Type B pancreatic cell (in vitro differentiated cells): ENCODE results near the gene USP35. TPM values are rescaled to one million over a fixed set of nuclear protein-coding genes. Genes with fewer than 3 reads are reported as not detected.

Experiments used
- DNase-seq: peaks from one replicate; pipeline ENCODE4 v3.0.0; 2021; ENCODE audit warnings: mixed read lengths; ENCODE audit not compliant: unreplicated experiment; ENCODE audit errors: extremely low spot score
- H3K27ac Mint-ChIP-seq: 2 replicates; pipeline ENCODE4 v1.8.0; 2021; ENCODE audit warnings: mild to moderate bottlenecking, mixed read lengths
- H3K27me3 Mint-ChIP-seq: 2 replicates; pipeline ENCODE4 v1.8.0; 2021; ENCODE audit warnings: mixed read lengths
- H3K36me3 Mint-ChIP-seq: 2 replicates; pipeline ENCODE4 v1.8.0; 2021; ENCODE audit warnings: mixed read lengths
- H3K4me1 Mint-ChIP-seq: one replicate; pipeline ENCODE4 v1.8.0; 2021; ENCODE audit warnings: mixed read lengths; ENCODE audit not compliant: unreplicated experiment
- H3K4me3 Mint-ChIP-seq: 2 replicates; pipeline ENCODE4 v1.8.0; 2021; ENCODE audit warnings: mild to moderate bottlenecking, mixed read lengths
- H3K9me3 Mint-ChIP-seq: 2 replicates; pipeline ENCODE4 v1.8.0; 2021; ENCODE audit warnings: mixed read lengths
- CTCF ChIP-seq: fragments of 200-600 bp; sonication (generic); conservative IDR thresholded peaks from 2 replicates; pipeline ENCODE4 v1.5.0; 2021; ENCODE audit warnings: antibody characterized with exemption, mild to moderate bottlenecking
- total RNA-seq: library from RNA; stranded (reverse); gene quantifications from 2 replicates; pipeline ENCODE4 v1.2.1, GENCODE V29; 2021; ENCODE audit warnings: low replicate concordance

The USP35 gene
- total RNA-seq, 1 donor from 2014 or later, result 9.7 TPM

- H3K9me3 Mint-ChIP-seq, result no peaks in the 10 kb centered on the region
- no peak overlapping the region for H3K27ac Mint-ChIP-seq
- no peak overlapping the region for H3K4me3 Mint-ChIP-seq
- no peak for TF ChIP-seq CTCF
- DNase-seq, result no peak
- H3K36me3 Mint-ChIP-seq, result peaks cover 20% of the 10 kb centered on the region
- peaks cover 4% of the 10 kb centered on the region for H3K4me1 Mint-ChIP-seq
- H3K27me3 Mint-ChIP-seq, result no peaks in the 10 kb centered on the region
These were observed 16.5 kb downstream of the USP35 start for GRCh38 chr11:78205256-78205655.

- no peaks in the 10 kb centered on the region for H3K9me3 Mint-ChIP-seq
- no peak for TF ChIP-seq CTCF
- H3K36me3 Mint-ChIP-seq, result peaks cover 25% of the 10 kb centered on the region
- H3K4me1 Mint-ChIP-seq, result peaks cover 4% of the 10 kb centered on the region
- no peak overlapping the region for H3K27ac Mint-ChIP-seq
- no peak overlapping the region for H3K4me3 Mint-ChIP-seq
- no peaks in the 10 kb centered on the region for H3K27me3 Mint-ChIP-seq
- no peak for DNase-seq
These were observed 17.0 kb downstream of the USP35 start for GRCh38 chr11:78205691-78206090.

- peaks cover 6% of the 10 kb centered on the region for H3K9me3 Mint-ChIP-seq
- no peak overlapping the region for H3K4me3 Mint-ChIP-seq
- no peak for TF ChIP-seq CTCF
- H3K4me1 Mint-ChIP-seq, result peaks cover 4% of the 10 kb centered on the region
- peaks cover 38% of the 10 kb centered on the region for H3K36me3 Mint-ChIP-seq
- H3K27ac Mint-ChIP-seq, result no peak overlapping the region
- no peak for DNase-seq
- no peaks in the 10 kb centered on the region for H3K27me3 Mint-ChIP-seq
These were observed 19.0 kb downstream of the USP35 start for GRCh38 chr11:78207532-78208256.

GRCh38 chr11:78208257-78209165, 19.8 kb downstream of the USP35 start:
- Mint-ChIP-seq H3K36me3 (peaks cover 33% of the 10 kb centered on the region), H3K4me1 (peaks cover 4% of the 10 kb centered on the region), H3K4me3 (peak overlapping the region; percentile 8), H3K9me3 (peaks cover 6% of the 10 kb centered on the region), H3K27ac (peak overlapping the region; percentile 74), H3K27me3 (no peaks in the 10 kb centered on the region)
- no peak for TF ChIP-seq CTCF
- no peak for DNase-seq

- no peak for TF ChIP-seq CTCF
- Mint-ChIP-seq H3K4me3 (no peak overlapping the region), H3K36me3 (peaks cover 33% of the 10 kb centered on the region), H3K27ac (no peak overlapping the region), H3K9me3 (peaks cover 6% of the 10 kb centered on the region), H3K27me3 (no peaks in the 10 kb centered on the region), H3K4me1 (peaks cover 4% of the 10 kb centered on the region)
- DNase-seq, result no peak
These were observed 20.8 kb downstream of the USP35 start for GRCh38 chr11:78209478-78209877.
